Neutrophil (primary cell): ENCODE measurements around the gene CABCOCO1.

Experiments
- H3K27ac ChIP-seq: fragments of 200-600 bp; sonication (generic); 2 replicates; pipeline ENCODE4 v1.5.1; 2016; ENCODE audit warnings: mild to moderate bottlenecking, moderate library complexity
- H3K27me3 ChIP-seq: fragments of 200-600 bp; sonication (generic); 2 replicates; pipeline ENCODE4 v1.6.0; 2016; ENCODE audit warnings: mild to moderate bottlenecking
- H3K36me3 ChIP-seq: fragments of 200-600 bp; sonication (generic); 2 replicates; pipeline ENCODE4 v1.5.1; 2017
- H3K4me1 ChIP-seq, 2 experiments: fragments of 200-600 bp in 1 of 2; sonication (generic) in 1 of 2; 1 replicate in 1 of 2; 2 replicates in 1 of 2; pipeline versions ENCODE4 v1.5.1 to v1.6.1; 2013 to 2016; ENCODE audit warnings: low read depth in 1 of 2, low read length in 1 of 2, mild to moderate bottlenecking in 1 of 2, moderate library complexity in 1 of 2; ENCODE audit not compliant: control insufficient read depth in 1 of 2, insufficient read depth in 1 of 2
- H3K4me3 ChIP-seq, 2 experiments: fragments of 200-600 bp in 1 of 2; sonication (generic) in 1 of 2; 1 replicate in 1 of 2; 2 replicates in 1 of 2; pipeline ENCODE4 v1.5.1; 2013 to 2016; ENCODE audit warnings: low read depth in 1 of 2, low read length in 1 of 2, mild to moderate bottlenecking in 1 of 2, moderate library complexity in 1 of 2
- H3K9me3 ChIP-seq: fragments of 200-600 bp; sonication (generic); 2 replicates; pipeline ENCODE4 v1.5.1; 2016
- CTCF ChIP-seq: fragments of 200-600 bp; sonication (generic); IDR thresholded peaks from 2 replicates; pipeline ENCODE4 v1.5.1; 2016; ENCODE audit warnings: antibody characterized with exemption

The CABCOCO1 gene

GRCh38 chr10:61758433-61758832, 95.7 kb downstream of the CABCOCO1 start:
- Histone ChIP-seq H3K9me3 (no peaks in the 10 kb centered on the region), H3K27ac (no peak overlapping the region), H3K4me3 (no peak overlapping the region), H3K36me3 (no peaks in the 10 kb centered on the region), H3K4me1 (no peaks in the 10 kb centered on the region), H3K27me3 (no peaks in the 10 kb centered on the region)
- TF ChIP-seq CTCF, result no peak

GRCh38 chr10:61759751-61760150, 97.0 kb downstream of the CABCOCO1 start:
- Histone ChIP-seq H3K27me3 (no peaks in the 10 kb centered on the region), H3K4me1 (no peaks in the 10 kb centered on the region), H3K4me3 (no peak overlapping the region), H3K9me3 (no peaks in the 10 kb centered on the region), H3K36me3 (no peaks in the 10 kb centered on the region), H3K27ac (no peak overlapping the region)
- no peak for TF ChIP-seq CTCF

- no peaks in the 10 kb centered on the region for H3K36me3 ChIP-seq
- H3K27me3 ChIP-seq, result no peaks in the 10 kb centered on the region
- no peak overlapping the region for H3K27ac ChIP-seq
- TF ChIP-seq CTCF, result no peak
- no peak overlapping the region for H3K4me3 ChIP-seq
- H3K9me3 ChIP-seq, result no peaks in the 10 kb centered on the region
- no peaks in the 10 kb centered on the region for H3K4me1 ChIP-seq
These were observed 98.5 kb downstream of the CABCOCO1 start for GRCh38 chr10:61760943-61761824.

- TF ChIP-seq CTCF, result no peak
- H3K4me1 ChIP-seq, result no peaks in the 10 kb centered on the region
- no peak overlapping the region for H3K27ac ChIP-seq
These were observed 99.1 kb downstream of the CABCOCO1 start for GRCh38 chr10:61761825-61762217.

GRCh38 chr10:61763778-61764177, 101.0 kb downstream of the CABCOCO1 start:
- H3K27ac ChIP-seq, result no peak overlapping the region
- H3K36me3 ChIP-seq, result no peaks in the 10 kb centered on the region
- TF ChIP-seq CTCF, result no peak
- no peaks in the 10 kb centered on the region for H3K4me1 ChIP-seq
- H3K9me3 ChIP-seq, result no peaks in the 10 kb centered on the region
- H3K4me3 ChIP-seq, result no peak overlapping the region
- H3K27me3 ChIP-seq, result no peaks in the 10 kb centered on the region

More at GRCh38 chr10:61761825-61762217, 99.1 kb downstream of the CABCOCO1 start:
- no peaks in the 10 kb centered on the region for H3K27me3 ChIP-seq
- no peaks in the 10 kb centered on the region for H3K9me3 ChIP-seq
- no peaks in the 10 kb centered on the region for H3K36me3 ChIP-seq
- H3K4me3 ChIP-seq, result no peak overlapping the region
